Glutamatergic neuron (in vitro differentiated cells): ENCODE results near the gene CDK11B. TPM values are rescaled to one million over a fixed set of nuclear protein-coding genes. Genes with fewer than 3 reads are reported as not detected.

ENCODE experiments used
- DNase-seq: peaks from one replicate; pipeline ENCODE4 v3.0.0; 2022
- H3K27ac Mint-ChIP-seq: one replicate; pipeline ENCODE4 v1.8.0; 2020; ENCODE audit warnings: mild to moderate bottlenecking, mixed read lengths, inconsistent platforms; ENCODE audit not compliant: unreplicated experiment
- H3K27me3 Mint-ChIP-seq: one replicate; pipeline ENCODE4 v1.8.0; 2020; ENCODE audit warnings: mild to moderate bottlenecking, moderate library complexity, mixed read lengths, inconsistent platforms; ENCODE audit not compliant: unreplicated experiment
- H3K36me3 Mint-ChIP-seq: one replicate; pipeline ENCODE4 v1.8.0; 2020; ENCODE audit warnings: mild to moderate bottlenecking, mixed read lengths, inconsistent platforms; ENCODE audit not compliant: unreplicated experiment
- H3K4me1 Mint-ChIP-seq: one replicate; pipeline ENCODE4 v1.8.0; 2020; ENCODE audit warnings: mild to moderate bottlenecking, low read depth, mixed read lengths, inconsistent platforms; ENCODE audit not compliant: unreplicated experiment
- H3K4me3 Mint-ChIP-seq: one replicate; pipeline ENCODE4 v1.8.0; 2020; ENCODE audit warnings: mild to moderate bottlenecking, mixed read lengths, inconsistent platforms; ENCODE audit not compliant: unreplicated experiment
- H3K9me3 Mint-ChIP-seq: one replicate; pipeline ENCODE4 v1.8.0; 2020; ENCODE audit warnings: mild to moderate bottlenecking, moderate library complexity, mixed read lengths, inconsistent platforms; ENCODE audit not compliant: unreplicated experiment
- total RNA-seq: library from RNA; stranded (reverse); fragmentation: NEBNext Ultra II Directional; extraction: Animal tissue kit (Norgen Biotek cat#: 25700); gene quantifications from one replicate; pipeline ENCODE4 v1.2.1, GENCODE V29; 2021; ENCODE audit not compliant: unreplicated experiment
- TF ChIP-seq, protein P1 (sequence below): fragments of 200-600 bp; sonication (generic); IDR thresholded peaks from one replicate; pipeline ENCODE4 v1.5.0; 2021; ENCODE audit not compliant: partially characterized antibody, unreplicated experiment

Gene CDK11B
- total RNA-seq, 1 donor from 2014 or later, result 32.7 TPM

DNA sequence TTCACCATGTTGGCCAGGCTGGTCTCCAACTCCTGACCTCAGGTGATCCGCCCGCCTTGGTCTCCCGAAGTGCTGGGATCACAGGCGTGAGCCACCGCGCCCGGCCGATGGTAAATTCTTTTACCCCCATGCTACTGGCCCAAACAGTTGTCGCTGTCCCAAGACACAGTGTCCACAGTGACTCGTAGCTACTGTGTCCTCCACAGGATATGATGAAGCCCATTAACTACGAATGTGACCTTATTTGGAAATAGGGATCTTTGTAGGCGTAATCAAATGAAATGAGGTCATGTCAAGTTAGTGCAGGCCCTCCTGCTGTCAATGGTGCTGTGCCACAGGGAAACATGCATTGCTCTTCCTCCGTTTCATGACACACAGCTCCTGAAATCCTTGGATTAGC lies 67.4 kb downstream of the CDK11B start:
- H3K27ac Mint-ChIP-seq, result no peak overlapping the region
- TF ChIP-seq, protein P1, sequence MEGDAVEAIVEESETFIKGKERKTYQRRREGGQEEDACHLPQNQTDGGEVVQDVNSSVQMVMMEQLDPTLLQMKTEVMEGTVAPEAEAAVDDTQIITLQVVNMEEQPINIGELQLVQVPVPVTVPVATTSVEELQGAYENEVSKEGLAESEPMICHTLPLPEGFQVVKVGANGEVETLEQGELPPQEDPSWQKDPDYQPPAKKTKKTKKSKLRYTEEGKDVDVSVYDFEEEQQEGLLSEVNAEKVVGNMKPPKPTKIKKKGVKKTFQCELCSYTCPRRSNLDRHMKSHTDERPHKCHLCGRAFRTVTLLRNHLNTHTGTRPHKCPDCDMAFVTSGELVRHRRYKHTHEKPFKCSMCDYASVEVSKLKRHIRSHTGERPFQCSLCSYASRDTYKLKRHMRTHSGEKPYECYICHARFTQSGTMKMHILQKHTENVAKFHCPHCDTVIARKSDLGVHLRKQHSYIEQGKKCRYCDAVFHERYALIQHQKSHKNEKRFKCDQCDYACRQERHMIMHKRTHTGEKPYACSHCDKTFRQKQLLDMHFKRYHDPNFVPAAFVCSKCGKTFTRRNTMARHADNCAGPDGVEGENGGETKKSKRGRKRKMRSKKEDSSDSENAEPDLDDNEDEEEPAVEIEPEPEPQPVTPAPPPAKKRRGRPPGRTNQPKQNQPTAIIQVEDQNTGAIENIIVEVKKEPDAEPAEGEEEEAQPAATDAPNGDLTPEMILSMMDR, result no peak
- H3K4me3 Mint-ChIP-seq, result no peak overlapping the region
- H3K36me3 Mint-ChIP-seq, result peaks cover 5% of the 10 kb centered on the region
- peaks cover 8% of the 10 kb centered on the region for H3K9me3 Mint-ChIP-seq
- peaks cover 9% of the 10 kb centered on the region for H3K27me3 Mint-ChIP-seq
- DNase-seq, result no peak
- H3K4me1 Mint-ChIP-seq, result peaks cover 1% of the 10 kb centered on the region

Other genes with a start within 250 kb of the CDK11B start
- gene ANKRD65, start 237.7 kb downstream of the CDK11B start, total RNA-seq, result 38.4 TPM
- gene VWA1, start 223.3 kb downstream of the CDK11B start, total RNA-seq, result 56.9 TPM
- gene ATAD3C, start 209.3 kb downstream of the CDK11B start, total RNA-seq, result 10.2 TPM
- 34.9 TPM for gene ATAD3B, start 187.2 kb downstream of the CDK11B start, total RNA-seq
- gene ATAD3A, start 146.8 kb downstream of the CDK11B start, total RNA-seq, result 32.1 TPM
- 24.4 TPM for gene TMEM240, start 118.4 kb downstream of the CDK11B start, total RNA-seq
- gene SSU72, start 84.1 kb downstream of the CDK11B start, total RNA-seq, result 123 TPM
- gene FNDC10, start 58.9 kb downstream of the CDK11B start, total RNA-seq, result 11.9 TPM
- 77.7 TPM for gene MIB2, start 43.5 kb downstream of the CDK11B start, total RNA-seq
- 162 TPM for gene MMP23B, start 26.8 kb downstream of the CDK11B start, total RNA-seq
- gene SLC35E2B, start 33.8 kb upstream of the CDK11B start, total RNA-seq, result 151 TPM
- 62.8 TPM for gene CDK11A, start 65.4 kb upstream of the CDK11B start, total RNA-seq
- 66.0 TPM for gene NADK, start 119.5 kb upstream of the CDK11B start, total RNA-seq
- 734 TPM for gene GNB1, start 232.1 kb upstream of the CDK11B start, total RNA-seq